Cardiac muscle cell (in vitro differentiated cells and primary cell): ENCODE data around the gene FKBP5. TPM values are rescaled to one million over a fixed set of nuclear protein-coding genes. Genes with fewer than 3 reads are reported as not detected.

Experiments used
- DNase-seq, 2 donors: peaks; one replicate each; pipeline versions ENCODE4 v3.0.0 to v3.0.0-alpha.2; 2010 to 2017; ENCODE audit warnings: low read depth in 1 of 2, low spot score in 1 of 2
- H3K27ac ChIP-seq: fragments of 200-600 bp; sonication (generic); 2 replicates; pipeline ENCODE4 v1.5.1; 2016
- H3K27me3 ChIP-seq: fragments of 200-600 bp; sonication (generic); 2 replicates; pipeline ENCODE4 v1.6.0; 2016; ENCODE audit warnings: control low read depth
- H3K36me3 ChIP-seq: fragments of 200-600 bp; sonication (generic); 2 replicates; pipeline ENCODE4 v1.5.1; 2016; ENCODE audit warnings: control low read depth
- H3K4me1 ChIP-seq: fragments of 200-600 bp; sonication (generic); 2 replicates; pipeline ENCODE4 v1.8.1; 2017; ENCODE audit warnings: low read depth, mild to moderate bottlenecking, mixed run types
- H3K4me3 ChIP-seq: fragments of 200-600 bp; sonication (generic); 2 replicates; pipeline ENCODE4 v1.5.1; 2016; ENCODE audit warnings: mild to moderate bottlenecking
- H3K9me3 ChIP-seq: fragments of 200-600 bp; sonication (generic); 2 replicates; pipeline ENCODE4 v1.5.1; 2017; ENCODE audit warnings: low read depth, mild to moderate bottlenecking, control low read depth
- CTCF ChIP-seq: IDR thresholded peaks from 2 replicates; pipeline ENCODE4 v1.5.1; 2012; ENCODE audit warnings: low read depth, mild to moderate bottlenecking, low read length
- polyA plus RNA-seq: library from polyadenylated mRNA; unstranded; fragments of >200 nt; fragmentation: Nextera tagmentation; extraction: Ambion mirVana; gene quantifications from 2 replicates; pipeline ENCODE4 v1.2.1, GENCODE V29; 2016
- total RNA-seq: library from RNA; depleted of rRNA; stranded (reverse); fragments of >200 nt; gene quantifications from 2 replicates; pipeline ENCODE4 v1.2.3, GENCODE V29; 2016

The FKBP5 gene
- total and polyA plus RNA-seq, 2 experiments from 2014 or later: 32.4 to 53.0 TPM

DNA sequence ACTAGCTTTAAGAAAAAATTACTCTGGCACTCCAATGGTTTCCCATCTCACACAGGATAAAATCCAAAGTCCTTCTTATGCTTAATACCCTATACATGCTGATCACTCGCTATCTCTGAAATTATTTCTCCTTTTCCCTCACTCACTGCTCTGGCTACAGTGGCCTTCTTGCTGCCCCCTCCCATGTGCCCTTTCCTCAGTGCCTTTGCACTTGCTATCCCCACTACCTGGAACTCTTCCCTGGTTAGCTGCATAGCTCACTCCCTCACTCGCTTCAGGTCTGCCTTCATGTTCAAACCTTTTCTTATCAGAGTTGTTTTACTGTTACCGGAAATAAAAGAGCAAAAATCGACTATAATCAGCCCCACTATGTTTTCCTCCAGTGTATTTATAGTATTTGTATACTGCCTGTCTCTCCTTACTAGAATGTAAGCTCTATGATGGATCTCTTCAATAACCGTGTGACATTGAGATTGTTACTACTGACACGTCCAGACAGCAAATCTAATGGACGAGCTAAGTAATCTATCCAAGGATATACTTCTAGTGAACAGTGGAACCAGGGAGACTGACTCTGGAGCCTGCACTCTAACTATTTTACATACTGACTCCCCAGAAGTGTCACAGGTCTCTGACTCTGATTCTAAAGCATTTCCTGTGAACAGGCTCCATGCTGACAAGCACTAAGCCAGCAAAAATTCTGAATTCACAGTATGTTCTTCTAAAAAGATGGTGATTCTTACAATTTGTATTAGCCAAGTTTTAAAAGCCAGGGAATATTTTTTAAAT lies 25.1 kb downstream of the FKBP5 start:
- peak; percentile 33 to 63 for DNase-seq
- H3K9me3 ChIP-seq: no peaks in the 10 kb centered on the region
- H3K27me3 ChIP-seq: no peaks in the 10 kb centered on the region
- H3K4me1 ChIP-seq: peaks cover 26% of the 10 kb centered on the region
- no peak overlapping the region for H3K4me3 ChIP-seq
- H3K36me3 ChIP-seq: no peaks in the 10 kb centered on the region
- TF ChIP-seq CTCF: no peak
- H3K27ac ChIP-seq: peak overlapping the region; percentile 61

- H3K27ac ChIP-seq: peak overlapping the region; percentile 61
- H3K27me3 ChIP-seq: no peaks in the 10 kb centered on the region
- H3K9me3 ChIP-seq: no peaks in the 10 kb centered on the region
- no peak overlapping the region for H3K4me3 ChIP-seq
- peaks cover 26% of the 10 kb centered on the region for H3K4me1 ChIP-seq
- no peaks in the 10 kb centered on the region for H3K36me3 ChIP-seq
- no peak for TF ChIP-seq CTCF
- peak in 1 of 2 donors; percentile 11 for DNase-seq
These were observed 25.7 kb downstream of the FKBP5 start for GRCh38 chr6:35662999-35663398.

- no peak for DNase-seq
- H3K4me3 ChIP-seq: no peak overlapping the region
- H3K27ac ChIP-seq: no peak overlapping the region
- no peaks in the 10 kb centered on the region for H3K27me3 ChIP-seq
- H3K9me3 ChIP-seq: no peaks in the 10 kb centered on the region
- no peaks in the 10 kb centered on the region for H3K36me3 ChIP-seq
- TF ChIP-seq CTCF: no peak
- H3K4me1 ChIP-seq: peaks cover 10% of the 10 kb centered on the region
These were observed 33.8 kb downstream of the FKBP5 start for GRCh38 chr6:35654883-35655282.

GRCh38 chr6:35651244-35651643 lies 37.5 kb downstream of the FKBP5 start:
- TF ChIP-seq CTCF: no peak
- Histone ChIP-seq H3K27ac (no peak overlapping the region), H3K36me3 (no peaks in the 10 kb centered on the region), H3K27me3 (no peaks in the 10 kb centered on the region), H3K4me3 (no peak overlapping the region), H3K9me3 (no peaks in the 10 kb centered on the region), H3K4me1 (peaks cover 14% of the 10 kb centered on the region)
- no peak for DNase-seq

GRCh38 chr6:35650015-35650414 lies 38.7 kb downstream of the FKBP5 start:
- H3K9me3 ChIP-seq: no peaks in the 10 kb centered on the region
- no peaks in the 10 kb centered on the region for H3K36me3 ChIP-seq
- no peak for DNase-seq
- peaks cover 14% of the 10 kb centered on the region for H3K4me1 ChIP-seq
- H3K4me3 ChIP-seq: no peak overlapping the region
- no peak for TF ChIP-seq CTCF
- no peaks in the 10 kb centered on the region for H3K27me3 ChIP-seq
- no peak overlapping the region for H3K27ac ChIP-seq
